H9 (cell line): ENCODE measurements around the gene COX17. TPM values are rescaled to one million over a fixed set of nuclear protein-coding genes. Genes with fewer than 3 reads are reported as not detected.

Experiments
- DNase-seq: peaks from one replicate; pipeline ENCODE4 v3.0.0-alpha.2; 2017
- H2AFZ ChIP-seq: one replicate; pipeline ENCODE4 v1.6.1; 2013; ENCODE audit warnings: mild to moderate bottlenecking, low read length, control low read depth, moderate library complexity
- H2AK5ac ChIP-seq: 2 replicates; pipeline ENCODE4 v1.6.1; 2013; ENCODE audit warnings: low read length, control low read depth, mixed read lengths; ENCODE audit not compliant: insufficient read length
- H2BK120ac ChIP-seq: one replicate; pipeline ENCODE4 v1.6.1; 2013; ENCODE audit warnings: low read depth, mild to moderate bottlenecking, low read length, control low read depth, inconsistent platforms; ENCODE audit not compliant: poor library complexity, severe bottlenecking
- H2BK12ac ChIP-seq: 2 replicates; pipeline ENCODE4 v1.6.1; 2013; ENCODE audit warnings: low read length, control low read depth, mixed read lengths, low read depth; ENCODE audit not compliant: insufficient read length
- H2BK15ac ChIP-seq: 2 replicates; pipeline ENCODE4 v1.6.1; 2013; ENCODE audit warnings: low read depth, low read length, control low read depth
- H2BK20ac ChIP-seq: one replicate; pipeline ENCODE4 v1.6.1; 2013; ENCODE audit warnings: low read depth, mild to moderate bottlenecking, low read length, control low read depth, inconsistent platforms; ENCODE audit not compliant: poor library complexity, severe bottlenecking
- H2BK5ac ChIP-seq: 2 replicates; pipeline ENCODE4 v1.6.1; 2013; ENCODE audit warnings: low read length, control low read depth, mixed read lengths; ENCODE audit not compliant: insufficient read length
- H3K14ac ChIP-seq: 2 replicates; pipeline ENCODE4 v1.6.1; 2013; ENCODE audit warnings: low read length, control low read depth; ENCODE audit not compliant: insufficient read depth
- H3K18ac ChIP-seq: 2 replicates; pipeline ENCODE4 v1.6.1; 2013; ENCODE audit warnings: low read depth, mild to moderate bottlenecking, mixed read lengths, low read length, control low read depth; ENCODE audit not compliant: insufficient read length
- H3K23ac ChIP-seq: 2 replicates; pipeline ENCODE4 v1.6.1; 2013; ENCODE audit warnings: low read length, control low read depth, mixed read lengths, low read depth; ENCODE audit not compliant: insufficient read length
- H3K23me2 ChIP-seq: 2 replicates; pipeline ENCODE4 v1.6.1; 2013; ENCODE audit warnings: low read depth, mild to moderate bottlenecking, mixed read lengths, low read length, control low read depth; ENCODE audit not compliant: insufficient read length, poor library complexity, severe bottlenecking
- H3K27ac ChIP-seq: 2 replicates; pipeline ENCODE4 v1.5.1; 2013; ENCODE audit warnings: low read length, control low read depth, mixed read lengths, low read depth; ENCODE audit not compliant: insufficient read length
- H3K27me3 ChIP-seq: 2 replicates; pipeline ENCODE4 v1.6.1; 2013; ENCODE audit warnings: low read length, control low read depth, inconsistent platforms; ENCODE audit not compliant: insufficient read depth
- H3K4ac ChIP-seq: 2 replicates; pipeline ENCODE4 v1.6.1; 2013; ENCODE audit warnings: low read depth, mild to moderate bottlenecking, control low read depth, inconsistent platforms, low read length, moderate library complexity
- H3K4me1 ChIP-seq: 2 replicates; pipeline ENCODE4 v1.6.1; 2013; ENCODE audit warnings: low read length, control low read depth, inconsistent platforms; ENCODE audit not compliant: insufficient read depth
- H3K4me2 ChIP-seq: 2 replicates; pipeline ENCODE4 v1.6.1; 2013; ENCODE audit warnings: low read length, control low read depth, mixed read lengths; ENCODE audit not compliant: insufficient read length, insufficient read depth
- H3K56ac ChIP-seq: 2 replicates; pipeline ENCODE4 v1.6.1; 2013; ENCODE audit warnings: low read depth, mild to moderate bottlenecking, mixed read lengths, low read length, control low read depth; ENCODE audit not compliant: insufficient read length
- H3K79me1 ChIP-seq: 2 replicates; pipeline ENCODE4 v1.6.1; 2013; ENCODE audit warnings: low read depth, mild to moderate bottlenecking, moderate library complexity, low read length, control low read depth, inconsistent platforms; ENCODE audit not compliant: insufficient read depth, poor library complexity, severe bottlenecking
- H3K79me2 ChIP-seq: 2 replicates; pipeline ENCODE4 v1.6.1; 2013; ENCODE audit warnings: low read length, control low read depth, inconsistent platforms; ENCODE audit not compliant: insufficient read depth
- H3K9ac ChIP-seq: 2 replicates; pipeline ENCODE4 v1.6.1; 2013; ENCODE audit warnings: low read length, control low read depth, mixed read lengths; ENCODE audit not compliant: insufficient read length; ENCODE audit errors: extremely low read depth
- H3K9me3 ChIP-seq: one replicate; pipeline ENCODE4 v1.6.1; 2013; ENCODE audit warnings: low read depth, low read length, inconsistent platforms; ENCODE audit not compliant: control insufficient read depth
- H3T11ph ChIP-seq: one replicate; pipeline ENCODE4 v1.6.1; 2013; ENCODE audit warnings: mild to moderate bottlenecking, low read length, control low read depth, inconsistent platforms
- H4K20me1 ChIP-seq: one replicate; pipeline ENCODE4 v1.6.1; 2013; ENCODE audit not compliant: control insufficient read depth, insufficient read length, insufficient read depth
- H4K5ac ChIP-seq: 2 replicates; pipeline ENCODE4 v1.6.1; 2013; ENCODE audit warnings: low read depth, mild to moderate bottlenecking, mixed read lengths, low read length, control low read depth; ENCODE audit not compliant: insufficient read length
- H4K8ac ChIP-seq: replicated peaks from 2 replicates; pipeline ENCODE4 v1.6.1; 2013; ENCODE audit warnings: low read length, control low read depth, mixed read lengths, low read depth; ENCODE audit not compliant: insufficient read length
- H4K91ac ChIP-seq: 2 replicates; pipeline ENCODE4 v1.6.1; 2013; ENCODE audit warnings: low read depth, mild to moderate bottlenecking, moderate library complexity, mixed read lengths, low read length, control low read depth; ENCODE audit not compliant: insufficient read length
- H3K27ac Mint-ChIP-seq, 3 experiments: 2 replicates in 2 of 3; 3 replicates in 1 of 3; pipeline ENCODE4 v1.8.0; 2020 to 2021; ENCODE audit warnings: mixed read lengths in 3 of 3, mild to moderate bottlenecking in 1 of 3, moderate library complexity in 1 of 3
- H3K27me3 Mint-ChIP-seq: 2 replicates; pipeline ENCODE4 v1.8.0; 2021; ENCODE audit warnings: low read depth, mild to moderate bottlenecking, moderate library complexity, mixed read lengths
- H3K36me3 Mint-ChIP-seq, 3 experiments: 2 replicates in 2 of 3; 3 replicates in 1 of 3; pipeline ENCODE4 v1.8.0; 2020 to 2021; ENCODE audit warnings: low read depth in 3 of 3, mixed read lengths in 3 of 3; ENCODE audit not compliant: insufficient read depth in 1 of 3
- H3K4me1 Mint-ChIP-seq, 2 experiments: 2 replicates each; pipeline ENCODE4 v1.8.0; 2020; ENCODE audit warnings: mixed read lengths in 2 of 2
- H3K4me3 Mint-ChIP-seq, 2 experiments: 2 replicates in 1 of 2; 3 replicates in 1 of 2; pipeline ENCODE4 v1.8.0; 2020 to 2021; ENCODE audit warnings: mild to moderate bottlenecking in 2 of 2, mixed read lengths in 2 of 2, moderate library complexity in 1 of 2
- H3K9me3 Mint-ChIP-seq, 2 experiments: 2 replicates in 1 of 2; 3 replicates in 1 of 2; pipeline ENCODE4 v1.8.0; 2020; ENCODE audit warnings: mild to moderate bottlenecking in 2 of 2, mixed read lengths in 2 of 2, moderate library complexity in 1 of 2
- WGBS: extraction: QIAGEN DNeasy Blood & Tissue Kit; methylation state at CpG from one replicate; pipeline ENCODE4 v1.1.7; 2013; ENCODE audit warnings: missing lambda C conversion rate, low lambda C conversion rate, mixed read lengths; ENCODE audit not compliant: insufficient read length; ENCODE audit errors: extremely low coverage; 5-methylcytosine and 5-hydroxymethylcytosine counted together
- total RNA-seq: library from RNA; stranded (reverse); gene quantifications from 2 replicates; pipeline ENCODE4 v1.2.1, GENCODE V29; 2021
- TF ChIP-seq, protein P1 (sequence below): fragments of 200-600 bp; sonication (generic); conservative IDR thresholded peaks from 3 replicates; pipeline ENCODE4 v1.8.0; 2021; ENCODE audit warnings: antibody characterized with exemption, mild to moderate bottlenecking

The COX17 gene
- total RNA-seq, 1 experiment from 2014 or later, result 47.0 TPM

- Histone ChIP-seq H3K79me2 (no peaks in the 10 kb centered on the region), H4K20me1 (no peaks in the 10 kb centered on the region), H2AFZ (no peak overlapping the region), H3K79me1 (no peaks in the 10 kb centered on the region), H4K5ac (no peak overlapping the region), H3T11ph (no peak overlapping the region), H3K18ac (no peak overlapping the region), H3K14ac (no peak overlapping the region), H3K27ac (no peak overlapping the region), H4K8ac (no peak overlapping the region), H3K9ac (no peak overlapping the region), H3K4ac (no peak overlapping the region), H3K23ac (no peak overlapping the region), H2BK5ac (no peak overlapping the region), H2BK12ac (no peak overlapping the region), H3K4me2 (no peak overlapping the region), H3K27me3 (no peaks in the 10 kb centered on the region), H2BK120ac (no peak overlapping the region), H3K23me2 (no peaks in the 10 kb centered on the region), H3K56ac (no peak overlapping the region), H3K4me1 (0 out of 2 replicates have a peak, but pooled peaks cover 2% of the 10 kb centered on the region), H2AK5ac (no peak overlapping the region), H2BK15ac (no peak overlapping the region), H3K9me3 (no peaks in the 10 kb centered on the region), H2BK20ac (no peak overlapping the region), H4K91ac (no peak overlapping the region)
- H3K4me1 Mint-ChIP-seq, result peaks cover 0 to 4% of the 10 kb centered on the region in 2 experiments; a peak in 1 of 4 replicates
- H3K27me3 Mint-ChIP-seq, result no peaks in the 10 kb centered on the region
- TF ChIP-seq, protein P1, sequence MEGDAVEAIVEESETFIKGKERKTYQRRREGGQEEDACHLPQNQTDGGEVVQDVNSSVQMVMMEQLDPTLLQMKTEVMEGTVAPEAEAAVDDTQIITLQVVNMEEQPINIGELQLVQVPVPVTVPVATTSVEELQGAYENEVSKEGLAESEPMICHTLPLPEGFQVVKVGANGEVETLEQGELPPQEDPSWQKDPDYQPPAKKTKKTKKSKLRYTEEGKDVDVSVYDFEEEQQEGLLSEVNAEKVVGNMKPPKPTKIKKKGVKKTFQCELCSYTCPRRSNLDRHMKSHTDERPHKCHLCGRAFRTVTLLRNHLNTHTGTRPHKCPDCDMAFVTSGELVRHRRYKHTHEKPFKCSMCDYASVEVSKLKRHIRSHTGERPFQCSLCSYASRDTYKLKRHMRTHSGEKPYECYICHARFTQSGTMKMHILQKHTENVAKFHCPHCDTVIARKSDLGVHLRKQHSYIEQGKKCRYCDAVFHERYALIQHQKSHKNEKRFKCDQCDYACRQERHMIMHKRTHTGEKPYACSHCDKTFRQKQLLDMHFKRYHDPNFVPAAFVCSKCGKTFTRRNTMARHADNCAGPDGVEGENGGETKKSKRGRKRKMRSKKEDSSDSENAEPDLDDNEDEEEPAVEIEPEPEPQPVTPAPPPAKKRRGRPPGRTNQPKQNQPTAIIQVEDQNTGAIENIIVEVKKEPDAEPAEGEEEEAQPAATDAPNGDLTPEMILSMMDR, result no peak
- DNase-seq, result no peak
- H3K36me3 Mint-ChIP-seq, result peaks cover 0 to 4% (median 0%) of the 10 kb centered on the region in 3 experiments; a peak in 2 of 7 replicates
- H3K9me3 Mint-ChIP-seq, result no peaks in the 10 kb centered on the region
- no CpG with 5 or more reads among the region's 2 CpGs for WGBS
- H3K4me3 Mint-ChIP-seq, result no peak overlapping the region
- H3K27ac Mint-ChIP-seq, result no peak overlapping the region
These were observed 13.3 kb downstream of the COX17 start for GRCh38 chr3:119663885-119664284.
